OCI-LY1 (cell line): ENCODE data around the gene SEC24B.

Experiments
- H2AFZ ChIP-seq: fragments of 200-600 bp; sonication (generic), shearing (Covaris generic); 2 replicates; pipeline ENCODE4 v1.6.0; 2014; ENCODE audit warnings: antibody characterized with exemption, mild to moderate bottlenecking, low read length
- H3F3A ChIP-seq: fragments of 200-600 bp; sonication (generic), shearing (Covaris generic); 2 replicates; pipeline ENCODE4 v1.6.0; 2014; ENCODE audit warnings: mild to moderate bottlenecking, antibody characterized with exemption, low read length, moderate library complexity; ENCODE audit not compliant: insufficient read depth
- H3K27ac ChIP-seq: fragments of 200-600 bp; sonication (generic); 2 replicates; pipeline ENCODE4 v1.5.1; 2014; ENCODE audit warnings: low read length, mixed run types, mild to moderate bottlenecking, low read depth; ENCODE audit not compliant: poor library complexity, severe bottlenecking
- H3K27me3 ChIP-seq: fragments of 200-600 bp; sonication (generic); 2 replicates; pipeline ENCODE4 v1.6.0; 2014; ENCODE audit warnings: antibody characterized with exemption, mild to moderate bottlenecking, low read length, moderate library complexity; ENCODE audit not compliant: insufficient read depth
- H3K36me3 ChIP-seq: fragments of 200-600 bp; sonication (generic); 2 replicates; pipeline ENCODE4 v1.6.1; 2014; ENCODE audit warnings: mild to moderate bottlenecking, antibody characterized with exemption, low read length, moderate library complexity, mixed read lengths; ENCODE audit not compliant: insufficient read depth
- H3K4me1 ChIP-seq: fragments of 200-600 bp; sonication (generic); 2 replicates; pipeline ENCODE4 v1.5.1; 2014; ENCODE audit warnings: mild to moderate bottlenecking, low read length, moderate library complexity; ENCODE audit not compliant: insufficient read depth, severe bottlenecking
- H3K4me2 ChIP-seq: fragments of 200-600 bp; sonication (generic), shearing (Covaris generic); 2 replicates; pipeline ENCODE4 v1.6.1; 2014; ENCODE audit warnings: low read length
- H3K4me3 ChIP-seq: fragments of 200-600 bp; sonication (generic); 2 replicates; pipeline ENCODE4 v1.5.1; 2014; ENCODE audit warnings: low read length, low read depth, mild to moderate bottlenecking, mixed read lengths; ENCODE audit not compliant: poor library complexity, severe bottlenecking
- H3K79me2 ChIP-seq: fragments of 200-600 bp; shearing (Covaris generic); 2 replicates; pipeline ENCODE4 v1.6.1; 2016; ENCODE audit warnings: mixed run types, low read length, mixed read lengths; ENCODE audit not compliant: insufficient read depth
- H3K9ac ChIP-seq: fragments of 200-600 bp; sonication (generic), shearing (Covaris generic); 2 replicates; pipeline ENCODE4 v1.6.1; 2014; ENCODE audit warnings: mild to moderate bottlenecking, low read length, mixed read lengths
- H3K9me2 ChIP-seq: fragments of 200-600 bp; sonication (generic), shearing (Covaris generic); 2 replicates; pipeline ENCODE4 v1.6.1; 2014; ENCODE audit warnings: low read depth, mild to moderate bottlenecking, low read length, mixed read lengths
- H3K9me3 ChIP-seq: fragments of 200-600 bp; shearing (Covaris generic); 2 replicates; pipeline ENCODE4 v1.6.1; 2014; ENCODE audit warnings: low read length, mixed read lengths
- H4K20me1 ChIP-seq: fragments of 200-600 bp; sonication (generic), shearing (Covaris generic); 2 replicates; pipeline ENCODE4 v1.6.0; 2016; ENCODE audit warnings: mild to moderate bottlenecking, low read length; ENCODE audit not compliant: insufficient read depth
- EZH2 ChIP-seq: fragments of 200-600 bp; sonication (generic), shearing (Covaris generic); IDR thresholded peaks from 2 replicates; pipeline ENCODE4 v1.8.0; 2017; ENCODE audit warnings: borderline replicate concordance, mixed run types, mild to moderate bottlenecking, antibody characterized with exemption, low read length, moderate library complexity, mixed read lengths
- TF ChIP-seq, protein P1 (sequence below): fragments of 200-600 bp; sonication (generic), shearing (Covaris generic); IDR thresholded peaks from 2 replicates; pipeline ENCODE4 v1.5.1; 2017; ENCODE audit warnings: mild to moderate bottlenecking, antibody characterized with exemption, low read length, moderate library complexity, mixed read lengths

Gene SEC24B

DNA sequence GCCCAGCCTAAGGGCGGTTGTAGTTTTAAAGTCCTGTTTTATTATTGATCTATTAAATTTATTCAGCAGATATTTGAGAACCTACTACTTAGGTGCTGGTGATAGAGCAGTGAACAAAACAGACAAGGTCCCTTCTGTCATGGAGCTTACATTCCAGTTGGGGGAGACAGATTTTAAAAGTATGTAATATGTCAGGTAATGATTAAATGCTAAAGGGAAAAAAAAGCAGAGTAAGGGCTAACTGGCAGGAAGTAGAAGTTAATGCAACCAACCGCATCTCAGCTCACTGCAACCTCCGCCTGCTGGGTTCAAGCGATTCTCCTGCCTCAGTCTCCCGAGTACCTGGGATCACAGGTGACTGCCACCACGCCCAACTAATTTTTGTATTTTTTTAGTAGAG is 118.6 kb downstream of the SEC24B start:
- H3K36me3 ChIP-seq, result no peaks in the 10 kb centered on the region
- H3K4me1 ChIP-seq, result no peaks in the 10 kb centered on the region
- H3K9me2 ChIP-seq, result no peaks in the 10 kb centered on the region
- H3K4me2 ChIP-seq, result no peak overlapping the region
- H3K9ac ChIP-seq, result no peak overlapping the region
- no peak overlapping the region for H3K4me3 ChIP-seq
- H4K20me1 ChIP-seq, result no peaks in the 10 kb centered on the region
- no peak overlapping the region for H3K27ac ChIP-seq
- no peaks in the 10 kb centered on the region for H3K9me3 ChIP-seq
- no peaks in the 10 kb centered on the region for H3F3A ChIP-seq
- H3K27me3 ChIP-seq, result no peaks in the 10 kb centered on the region
- no peaks in the 10 kb centered on the region for H3K79me2 ChIP-seq
- TF ChIP-seq, protein P1, sequence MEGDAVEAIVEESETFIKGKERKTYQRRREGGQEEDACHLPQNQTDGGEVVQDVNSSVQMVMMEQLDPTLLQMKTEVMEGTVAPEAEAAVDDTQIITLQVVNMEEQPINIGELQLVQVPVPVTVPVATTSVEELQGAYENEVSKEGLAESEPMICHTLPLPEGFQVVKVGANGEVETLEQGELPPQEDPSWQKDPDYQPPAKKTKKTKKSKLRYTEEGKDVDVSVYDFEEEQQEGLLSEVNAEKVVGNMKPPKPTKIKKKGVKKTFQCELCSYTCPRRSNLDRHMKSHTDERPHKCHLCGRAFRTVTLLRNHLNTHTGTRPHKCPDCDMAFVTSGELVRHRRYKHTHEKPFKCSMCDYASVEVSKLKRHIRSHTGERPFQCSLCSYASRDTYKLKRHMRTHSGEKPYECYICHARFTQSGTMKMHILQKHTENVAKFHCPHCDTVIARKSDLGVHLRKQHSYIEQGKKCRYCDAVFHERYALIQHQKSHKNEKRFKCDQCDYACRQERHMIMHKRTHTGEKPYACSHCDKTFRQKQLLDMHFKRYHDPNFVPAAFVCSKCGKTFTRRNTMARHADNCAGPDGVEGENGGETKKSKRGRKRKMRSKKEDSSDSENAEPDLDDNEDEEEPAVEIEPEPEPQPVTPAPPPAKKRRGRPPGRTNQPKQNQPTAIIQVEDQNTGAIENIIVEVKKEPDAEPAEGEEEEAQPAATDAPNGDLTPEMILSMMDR, result no peak
- TF ChIP-seq EZH2, result no peak
- no peak overlapping the region for H2AFZ ChIP-seq

DNA sequence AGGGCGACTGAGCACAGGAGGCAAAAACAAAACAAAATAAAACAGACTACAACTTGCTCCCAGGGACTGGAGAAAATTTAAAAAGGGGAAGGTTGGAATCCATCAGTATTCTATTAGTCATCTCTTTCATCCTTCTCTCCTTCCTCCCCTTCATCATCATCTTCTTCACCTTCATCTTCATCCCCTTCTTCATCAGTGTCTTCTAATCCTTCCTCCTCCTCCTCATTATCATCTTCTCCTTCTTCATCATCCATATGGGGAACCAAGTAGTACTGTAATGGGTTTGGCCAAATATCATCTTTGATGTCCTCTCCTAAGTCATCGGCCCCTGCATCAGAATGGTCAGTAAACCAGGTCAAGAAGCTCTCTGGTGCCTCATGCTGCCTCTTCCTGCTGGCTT is 119.5 kb downstream of the SEC24B start:
- Histone ChIP-seq H3K27me3 (no peaks in the 10 kb centered on the region), H3K4me1 (no peaks in the 10 kb centered on the region), H3F3A (no peaks in the 10 kb centered on the region), H3K27ac (no peak overlapping the region), H2AFZ (no peak overlapping the region), H4K20me1 (no peaks in the 10 kb centered on the region), H3K36me3 (no peaks in the 10 kb centered on the region; the same call in 1 of the 2 replicates), H3K9me3 (no peaks in the 10 kb centered on the region), H3K4me2 (no peak overlapping the region), H3K9me2 (no peaks in the 10 kb centered on the region), H3K4me3 (no peak overlapping the region), H3K79me2 (no peaks in the 10 kb centered on the region), H3K9ac (no peak overlapping the region)
- TF ChIP-seq, protein P1, result no peak
- TF ChIP-seq EZH2, result no peak

DNA sequence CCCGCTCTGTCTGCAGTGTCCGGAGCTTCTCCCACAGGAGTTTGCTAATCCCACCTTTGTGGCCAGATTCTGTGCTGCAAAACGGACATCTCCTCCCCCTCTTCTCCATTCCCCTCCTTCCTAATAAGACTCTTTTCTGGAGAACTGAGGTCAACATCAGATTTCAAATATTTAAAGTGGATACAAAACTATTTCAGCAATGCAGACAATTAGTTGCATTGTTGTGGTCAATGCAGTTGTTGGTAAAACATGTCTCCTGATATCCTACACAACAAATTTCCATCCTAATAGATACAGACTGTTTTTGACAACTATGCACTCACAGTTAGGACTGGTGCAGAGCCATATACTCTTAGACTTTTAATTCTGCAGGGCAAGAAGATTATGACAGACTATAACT is 121.4 kb downstream of the SEC24B start:
- H3K9ac ChIP-seq, result no peak overlapping the region
- H3K4me2 ChIP-seq, result no peak overlapping the region
- no peaks in the 10 kb centered on the region for H3F3A ChIP-seq
- no peaks in the 10 kb centered on the region for H3K9me3 ChIP-seq
- no peak for TF ChIP-seq EZH2
- TF ChIP-seq, protein P1, result no peak
- no peaks in the 10 kb centered on the region for H3K27me3 ChIP-seq
- H4K20me1 ChIP-seq, result no peaks in the 10 kb centered on the region
- H3K27ac ChIP-seq, result no peak overlapping the region
- H3K36me3 ChIP-seq, result no peaks in the 10 kb centered on the region; the same call in 1 of the 2 replicates
- H2AFZ ChIP-seq, result no peak overlapping the region
- H3K4me3 ChIP-seq, result no peak overlapping the region
- H3K9me2 ChIP-seq, result no peaks in the 10 kb centered on the region
- H3K79me2 ChIP-seq, result no peaks in the 10 kb centered on the region
- peaks cover 9% of the 10 kb centered on the region for H3K4me1 ChIP-seq
